Keratinocyte (primary cell): Measurements from ENCODE around the gene CHEK2. TPM values are rescaled to one million over a fixed set of nuclear protein-coding genes. Genes with fewer than 3 reads are reported as not detected.

Experiments
- DNase-seq: peaks from one replicate; pipeline ENCODE4 v3.0.0-alpha.2; 2011; ENCODE audit warnings: low read depth, missing footprints, low spot score
- FAIRE-seq: peaks from 2 replicates; lab custom pipeline; 2011; peaks lifted over from hg19 to GRCh38; lab: Jason Lieb, UNC
- H2AFZ ChIP-seq: 2 replicates; pipeline ENCODE4 v1.6.0; 2012; ENCODE audit warnings: low read length, control low read depth, inconsistent platforms; ENCODE audit not compliant: control insufficient read depth
- H3K27ac ChIP-seq: 2 replicates; pipeline ENCODE4 v1.5.1; 2011; ENCODE audit warnings: low read length; ENCODE audit not compliant: control insufficient read depth, insufficient read depth
- H3K27me3 ChIP-seq: 3 replicates; pipeline ENCODE4 v1.6.0; 2011; ENCODE audit warnings: low read length; ENCODE audit not compliant: control insufficient read depth, insufficient read depth; ENCODE audit errors: extremely low read depth
- H3K36me3 ChIP-seq, 2 experiments: 2 replicates in 1 of 2; 3 replicates in 1 of 2; pipeline ENCODE4 v1.5.1; 2011; ENCODE audit warnings: low read length in 2 of 2, mild to moderate bottlenecking in 1 of 2; ENCODE audit not compliant: control insufficient read depth in 2 of 2, insufficient read depth in 2 of 2; ENCODE audit errors: extremely low read depth in 1 of 2
- H3K4me1 ChIP-seq: 3 replicates; pipeline ENCODE4 v1.5.1; 2011; ENCODE audit warnings: low read length; ENCODE audit not compliant: control insufficient read depth, insufficient read depth; ENCODE audit errors: extremely low read depth
- H3K4me2 ChIP-seq: 3 replicates; pipeline ENCODE4 v1.6.0; 2011; ENCODE audit warnings: low read depth, low read length; ENCODE audit not compliant: control insufficient read depth, insufficient read depth; ENCODE audit errors: extremely low read depth
- H3K4me3 ChIP-seq, 3 experiments: fragments of 200-600 bp in 1 of 3; sonication (generic) in 1 of 3; 2 replicates in 2 of 3; 3 replicates in 1 of 3; pipeline ENCODE4 v1.5.1; 2011 to 2016; ENCODE audit warnings: low read length in 3 of 3, mild to moderate bottlenecking in 3 of 3, control low read depth in 2 of 3, inconsistent platforms in 1 of 3, low read depth in 1 of 3, mixed read lengths in 1 of 3, mixed run types in 1 of 3, moderate library complexity in 1 of 3; ENCODE audit not compliant: control insufficient read depth in 2 of 3, insufficient read depth in 2 of 3; ENCODE audit errors: extremely low read depth in 1 of 3
- H3K79me2 ChIP-seq: 2 replicates; pipeline ENCODE4 v1.6.0; 2012; ENCODE audit warnings: low read length; ENCODE audit not compliant: control insufficient read depth, insufficient read depth
- H3K9ac ChIP-seq: 3 replicates; pipeline ENCODE4 v1.6.0; 2011; ENCODE audit warnings: low read length; ENCODE audit not compliant: control insufficient read depth, insufficient read depth; ENCODE audit errors: extremely low read depth
- H3K9me1 ChIP-seq: 3 replicates; pipeline ENCODE4 v1.6.0; 2011; ENCODE audit warnings: low read length; ENCODE audit not compliant: control insufficient read depth, insufficient read depth; ENCODE audit errors: extremely low read depth
- H3K9me3 ChIP-seq: 2 replicates; pipeline ENCODE4 v1.5.1; 2012; ENCODE audit warnings: low read depth, low read length; ENCODE audit not compliant: control insufficient read depth
- H4K20me1 ChIP-seq: 3 replicates; pipeline ENCODE4 v1.6.0; 2011; ENCODE audit warnings: low read length; ENCODE audit not compliant: control insufficient read depth, insufficient read depth; ENCODE audit errors: extremely low read depth
- EZH2 ChIP-seq: IDR thresholded peaks from one replicate; pipeline ENCODE4 v1.6.1; 2012; ENCODE audit warnings: inconsistent platforms, mild to moderate bottlenecking, low read length, moderate library complexity
- dilution Hi-C: fragments of 300-500 bp; cut with MboI; formaldehyde crosslinking; loops from one replicate; pipeline ENCODE4 v1.7.0; 2020; ENCODE audit warnings: low sequenced_read_pairs; ENCODE audit not compliant: extremely low pct_ligation_motif_present
- polyA plus RNA-seq, 5 experiments: library from polyadenylated mRNA; depleted of rRNA in 3 of 5; stranded (reverse) in 3 of 5; stranded (forward) in 1 of 5; unstranded in 1 of 5; fragments of >200 nt; gene quantifications; 1 replicate in 1 of 5; 2 replicates in 3 of 5; 3 replicates in 1 of 5; pipeline versions ENCODE4 v1.2.1 to v1.2.3, GENCODE V29; 2011 to 2012; ENCODE audit warnings: missing spikeins in 2 of 5, low read depth in 1 of 5, low replicate concordance in 1 of 5
- TF ChIP-seq, protein P1 (sequence below), 3 experiments: IDR thresholded peaks in 1 of 3; conservative IDR thresholded peaks in 1 of 3; optimal IDR thresholded peaks in 1 of 3; 2 replicates in 2 of 3; 3 replicates in 1 of 3; pipeline versions ENCODE3 to v1.5.1; 2011; ENCODE audit warnings: low read length in 3 of 3, mild to moderate bottlenecking in 3 of 3, moderate library complexity in 2 of 3, control low read depth in 1 of 3, inconsistent platforms in 1 of 3; ENCODE audit not compliant: insufficient read depth in 2 of 3; ENCODE audit errors: extremely low read depth in 1 of 3

The CHEK2 gene
- polyA plus RNA-seq, 1 donor (not counting 4 experiments of a cell fraction or from before 2014, with no cell fraction given) = 28.2 TPM

DNA sequence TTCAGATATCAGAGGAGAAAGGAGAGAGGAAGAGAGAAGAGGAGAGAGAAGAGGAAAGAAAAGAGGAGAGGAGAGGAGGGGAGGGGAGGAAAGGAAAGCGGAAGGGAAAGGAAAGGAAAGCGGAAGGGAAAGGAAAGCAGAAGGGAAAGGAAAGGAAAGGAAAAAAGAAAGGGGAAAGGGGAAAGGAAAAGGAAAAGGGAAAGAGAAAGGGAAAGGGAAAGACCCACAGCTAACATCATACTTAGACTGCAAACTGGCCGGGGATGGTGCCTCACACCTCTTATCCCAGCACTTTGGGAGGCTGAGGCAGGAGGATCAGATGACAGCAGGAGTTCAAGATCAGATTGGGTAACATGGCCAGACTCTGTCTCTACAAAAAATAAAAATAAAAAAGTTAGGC is 11.4 kb downstream of the CHEK2 start:
- no peaks in the 10 kb centered on the region for H3K27me3 ChIP-seq
- no peaks in the 10 kb centered on the region for H3K9me1 ChIP-seq
- no peak overlapping the region for H3K4me3 ChIP-seq
- DNase-seq = no peak
- no peaks in the 10 kb centered on the region for H3K4me1 ChIP-seq
- no peak overlapping the region for H2AFZ ChIP-seq
- no peak overlapping the region for H3K27ac ChIP-seq
- H3K9ac ChIP-seq = no peak overlapping the region
- no peaks in the 10 kb centered on the region for H3K79me2 ChIP-seq
- no peak for FAIRE-seq
- no peak overlapping the region for H3K4me2 ChIP-seq
- dilution Hi-C loops = no loop called here
- no peaks in the 10 kb centered on the region for H3K9me3 ChIP-seq
- no peaks in the 10 kb centered on the region for H4K20me1 ChIP-seq
- peaks cover 2 to 11% of the 10 kb centered on the region in 2 experiments for H3K36me3 ChIP-seq
- TF ChIP-seq, protein P1, sequence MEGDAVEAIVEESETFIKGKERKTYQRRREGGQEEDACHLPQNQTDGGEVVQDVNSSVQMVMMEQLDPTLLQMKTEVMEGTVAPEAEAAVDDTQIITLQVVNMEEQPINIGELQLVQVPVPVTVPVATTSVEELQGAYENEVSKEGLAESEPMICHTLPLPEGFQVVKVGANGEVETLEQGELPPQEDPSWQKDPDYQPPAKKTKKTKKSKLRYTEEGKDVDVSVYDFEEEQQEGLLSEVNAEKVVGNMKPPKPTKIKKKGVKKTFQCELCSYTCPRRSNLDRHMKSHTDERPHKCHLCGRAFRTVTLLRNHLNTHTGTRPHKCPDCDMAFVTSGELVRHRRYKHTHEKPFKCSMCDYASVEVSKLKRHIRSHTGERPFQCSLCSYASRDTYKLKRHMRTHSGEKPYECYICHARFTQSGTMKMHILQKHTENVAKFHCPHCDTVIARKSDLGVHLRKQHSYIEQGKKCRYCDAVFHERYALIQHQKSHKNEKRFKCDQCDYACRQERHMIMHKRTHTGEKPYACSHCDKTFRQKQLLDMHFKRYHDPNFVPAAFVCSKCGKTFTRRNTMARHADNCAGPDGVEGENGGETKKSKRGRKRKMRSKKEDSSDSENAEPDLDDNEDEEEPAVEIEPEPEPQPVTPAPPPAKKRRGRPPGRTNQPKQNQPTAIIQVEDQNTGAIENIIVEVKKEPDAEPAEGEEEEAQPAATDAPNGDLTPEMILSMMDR (optimal IDR thresholded peaks at IDR 0.05 in 1 of 3, IDR thresholded peaks at IDR 0.05 in 1 of 3, conservative IDR thresholded peaks at IDR 0.05 in 1 of 3; ENCODE audit: extremely low read depth in 1 of 3, insufficient read depth in 2 of 3, low read length in 3 of 3) = no peak
- TF ChIP-seq EZH2 = no peak

DNA sequence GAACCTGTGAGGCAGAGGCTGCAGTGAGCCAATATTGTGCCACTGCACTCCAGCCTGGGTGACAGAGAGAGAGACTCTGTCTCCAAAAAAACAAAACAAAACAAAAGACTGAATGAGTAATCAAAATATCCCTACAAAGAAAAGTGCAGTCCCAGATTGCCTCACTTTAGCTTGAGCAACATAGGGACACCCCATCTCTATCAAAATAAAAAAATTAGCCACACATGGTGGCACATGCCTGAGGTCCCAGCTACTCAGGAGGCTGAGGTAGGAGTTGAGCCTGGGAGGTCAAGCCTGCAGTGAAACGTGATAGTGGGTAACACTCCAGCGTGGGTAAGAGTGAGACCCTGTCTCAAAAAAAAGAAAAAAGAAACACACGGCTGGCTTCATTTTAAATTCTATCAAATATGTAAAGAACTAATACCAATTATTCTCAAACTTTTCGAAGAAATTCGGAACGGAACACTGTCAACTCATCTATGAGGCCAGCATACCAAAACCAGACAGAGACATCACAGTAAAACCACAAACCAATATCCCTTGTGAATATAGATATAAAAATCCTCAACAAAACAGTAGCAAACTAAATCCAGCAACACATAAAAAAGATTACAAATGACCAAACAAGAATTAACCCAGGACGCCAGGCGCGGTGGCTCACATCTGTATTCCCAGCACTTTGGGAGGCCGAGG is 12.9 kb downstream of the CHEK2 start:
- no peaks in the 10 kb centered on the region for H3K9me1 ChIP-seq
- FAIRE-seq (no peak), DNase-seq (no peak)
- peaks cover 2 to 8% of the 10 kb centered on the region in 2 experiments for H3K36me3 ChIP-seq
- no peak overlapping the region for H3K9ac ChIP-seq
- H3K79me2 ChIP-seq = no peaks in the 10 kb centered on the region
- dilution Hi-C loops = no loop called here
- H3K4me1 ChIP-seq = no peaks in the 10 kb centered on the region
- H3K4me2 ChIP-seq = no peak overlapping the region
- H4K20me1 ChIP-seq = no peaks in the 10 kb centered on the region
- TF ChIP-seq, protein P1 (optimal IDR thresholded peaks at IDR 0.05 in 1 of 3, IDR thresholded peaks at IDR 0.05 in 1 of 3, conservative IDR thresholded peaks at IDR 0.05 in 1 of 3; ENCODE audit: extremely low read depth in 1 of 3, insufficient read depth in 2 of 3, low read length in 3 of 3) = no peak
- no peak for TF ChIP-seq EZH2
- H3K4me3 ChIP-seq = no peak overlapping the region
- no peaks in the 10 kb centered on the region for H3K27me3 ChIP-seq
- H3K27ac ChIP-seq = no peak overlapping the region
- no peak overlapping the region for H2AFZ ChIP-seq
- H3K9me3 ChIP-seq = no peaks in the 10 kb centered on the region
